GM12873 (cell line): ENCODE measurements around the gene SORCS3.

Experiments
- TF ChIP-seq, protein P1 (sequence below): IDR thresholded peaks from 2 replicates; pipeline ENCODE4 v1.5.1; 2012; ENCODE audit warnings: low read depth, mild to moderate bottlenecking, moderate library complexity, low read length, control low read depth; ENCODE audit not compliant: insufficient read depth; ENCODE audit errors: missing control alignments

SORCS3 gene

DNA sequence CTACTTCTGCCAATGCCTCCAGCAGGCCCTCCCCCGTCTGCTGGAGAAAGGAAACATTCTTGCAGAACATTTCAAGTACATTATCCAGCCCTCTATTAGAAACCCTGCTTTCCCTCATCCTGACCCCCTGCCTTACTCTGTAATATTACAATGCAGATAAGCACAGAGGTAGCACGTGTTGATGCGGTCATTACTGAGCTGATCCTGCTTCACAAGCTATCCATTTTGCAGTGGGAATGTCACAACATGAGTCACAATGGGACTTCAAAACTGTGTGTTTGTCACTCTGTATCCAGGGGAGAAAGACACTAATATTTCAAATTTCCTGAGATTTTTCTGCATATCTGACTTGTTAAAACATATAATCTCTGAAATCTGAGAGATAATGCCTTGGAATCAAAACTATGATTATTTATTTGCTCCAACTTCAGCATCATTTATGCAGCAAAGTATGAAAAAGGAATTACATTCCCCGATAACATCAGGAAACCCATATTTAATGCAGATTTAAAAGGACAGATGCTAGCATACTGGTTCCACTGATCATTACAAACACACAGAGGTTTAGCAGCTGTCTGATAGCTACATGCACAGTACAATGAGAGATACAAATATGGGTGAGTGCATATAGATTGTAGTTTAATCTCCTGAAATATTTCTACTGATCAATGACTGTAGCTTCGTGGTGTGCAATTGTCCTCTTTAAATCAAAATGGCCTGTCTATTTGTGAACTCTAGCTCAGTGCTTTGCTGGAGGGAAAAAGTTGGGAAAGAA, 239.7 kb downstream of the SORCS3 start:
- TF ChIP-seq, protein P1, sequence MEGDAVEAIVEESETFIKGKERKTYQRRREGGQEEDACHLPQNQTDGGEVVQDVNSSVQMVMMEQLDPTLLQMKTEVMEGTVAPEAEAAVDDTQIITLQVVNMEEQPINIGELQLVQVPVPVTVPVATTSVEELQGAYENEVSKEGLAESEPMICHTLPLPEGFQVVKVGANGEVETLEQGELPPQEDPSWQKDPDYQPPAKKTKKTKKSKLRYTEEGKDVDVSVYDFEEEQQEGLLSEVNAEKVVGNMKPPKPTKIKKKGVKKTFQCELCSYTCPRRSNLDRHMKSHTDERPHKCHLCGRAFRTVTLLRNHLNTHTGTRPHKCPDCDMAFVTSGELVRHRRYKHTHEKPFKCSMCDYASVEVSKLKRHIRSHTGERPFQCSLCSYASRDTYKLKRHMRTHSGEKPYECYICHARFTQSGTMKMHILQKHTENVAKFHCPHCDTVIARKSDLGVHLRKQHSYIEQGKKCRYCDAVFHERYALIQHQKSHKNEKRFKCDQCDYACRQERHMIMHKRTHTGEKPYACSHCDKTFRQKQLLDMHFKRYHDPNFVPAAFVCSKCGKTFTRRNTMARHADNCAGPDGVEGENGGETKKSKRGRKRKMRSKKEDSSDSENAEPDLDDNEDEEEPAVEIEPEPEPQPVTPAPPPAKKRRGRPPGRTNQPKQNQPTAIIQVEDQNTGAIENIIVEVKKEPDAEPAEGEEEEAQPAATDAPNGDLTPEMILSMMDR, result no peak

DNA sequence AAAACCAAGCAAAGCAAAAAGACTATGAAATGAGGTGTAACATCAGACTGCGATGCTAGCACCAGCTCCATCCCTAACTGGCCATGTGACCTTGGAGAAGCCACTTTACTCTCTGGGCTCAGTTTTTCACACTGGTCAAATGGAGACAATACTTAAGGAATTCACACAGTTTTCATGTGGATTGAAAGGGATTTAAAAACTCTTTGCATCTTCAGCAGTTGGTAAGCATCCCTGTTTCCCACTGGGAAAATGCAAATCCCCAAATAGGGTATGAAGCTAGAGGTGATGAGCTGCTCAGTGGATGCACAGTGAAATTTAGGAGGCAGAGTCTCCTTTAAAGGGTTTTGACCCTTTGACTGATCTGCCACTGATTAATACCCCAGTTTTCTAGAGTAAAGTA, 240.7 kb downstream of the SORCS3 start:
- TF ChIP-seq, protein P1, result no peak

DNA sequence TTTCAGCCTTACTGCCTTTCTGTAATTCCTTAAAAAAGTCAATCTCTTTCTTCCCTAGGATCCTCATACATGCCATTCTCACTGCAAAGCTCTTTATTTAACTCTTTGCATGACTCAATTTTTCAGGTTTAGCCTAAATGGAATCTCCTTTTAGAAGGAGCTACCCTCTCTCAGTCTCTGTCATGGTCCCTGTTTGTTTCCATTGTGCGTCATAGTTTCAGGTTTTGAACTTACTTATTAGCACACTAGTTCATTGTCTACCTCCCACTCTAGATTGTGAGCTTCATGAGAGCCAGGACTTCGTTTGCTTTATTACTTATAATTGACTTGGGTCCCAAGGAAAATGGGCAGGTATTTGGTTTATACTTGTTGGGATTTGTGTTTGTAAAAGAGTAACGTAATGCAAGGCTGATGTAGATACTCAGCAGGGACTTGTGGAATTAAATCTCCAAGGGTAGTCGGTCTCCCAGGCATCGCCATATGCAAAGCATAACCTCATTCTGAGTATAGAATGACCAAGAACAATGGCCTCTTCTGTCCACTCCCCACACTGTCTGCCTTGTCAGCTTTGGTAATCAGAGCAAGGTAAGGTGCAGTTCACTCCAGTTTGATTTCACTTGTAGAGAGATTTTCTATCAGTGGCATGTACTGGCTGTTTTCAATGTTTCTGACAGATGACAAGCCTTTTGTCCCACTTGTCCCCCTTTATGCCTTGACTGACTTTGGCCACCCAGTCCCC, 252.0 kb downstream of the SORCS3 start:
- TF ChIP-seq, protein P1, result no peak

DNA sequence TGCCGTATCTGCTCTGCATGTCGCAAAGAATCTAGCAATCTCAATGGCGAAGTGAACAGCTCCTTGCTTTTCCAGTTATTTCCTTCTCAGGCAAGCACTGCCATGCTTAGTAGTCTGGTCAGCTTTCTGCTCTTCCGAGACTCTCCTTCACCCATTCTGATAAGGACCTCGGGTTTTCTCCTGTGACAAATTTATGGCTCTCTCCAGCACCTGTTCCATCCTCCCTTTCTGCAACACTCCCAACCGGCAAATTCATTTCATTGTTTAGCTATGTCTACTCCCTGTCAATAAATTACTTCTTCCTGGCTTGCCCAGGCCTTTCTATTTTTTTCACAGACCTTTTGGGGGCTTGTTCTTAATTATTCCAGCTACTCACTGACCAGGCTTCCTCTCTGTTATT, 252.6 kb downstream of the SORCS3 start:
- TF ChIP-seq, protein P1, result no peak

DNA sequence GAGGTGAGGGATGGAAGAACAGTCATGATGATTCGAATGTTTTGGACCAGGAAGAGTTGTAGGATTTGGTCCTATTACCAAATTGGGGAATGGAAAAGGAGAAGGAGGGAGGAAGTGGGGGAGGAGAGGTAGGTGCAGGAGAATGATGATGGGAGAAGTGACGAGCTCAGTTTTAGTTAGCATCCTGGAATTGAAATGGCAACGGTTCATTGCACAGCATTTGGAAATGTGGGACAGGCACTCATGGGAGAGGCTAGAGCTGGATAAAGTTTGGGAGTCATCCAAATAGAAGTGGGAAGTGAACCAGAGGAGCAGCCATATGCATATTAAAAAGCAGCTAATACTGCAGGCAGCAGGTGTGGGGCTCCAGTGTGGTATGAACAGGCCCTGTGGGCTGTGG, 253.6 kb downstream of the SORCS3 start:
- TF ChIP-seq, protein P1, result no peak

DNA sequence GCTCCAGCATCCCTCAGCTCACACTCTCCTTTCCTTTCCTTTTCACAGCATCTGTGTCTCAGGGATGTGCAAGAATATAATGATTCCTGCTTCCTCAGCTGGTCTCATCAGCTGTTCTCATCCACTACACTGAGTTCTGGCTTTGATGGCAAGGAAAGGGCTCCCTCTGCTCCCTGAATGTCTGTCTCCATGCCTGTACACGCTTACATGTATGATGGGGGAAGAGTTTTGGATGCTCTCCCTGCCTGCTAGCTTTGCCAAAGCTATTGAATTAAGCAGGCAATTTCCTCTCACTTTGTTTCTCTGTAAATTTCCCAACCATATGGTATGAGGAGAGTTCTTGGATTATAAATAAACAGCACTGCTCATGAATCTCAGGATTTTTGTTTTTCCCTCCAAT, 254.5 kb downstream of the SORCS3 start:
- TF ChIP-seq, protein P1, result no peak

DNA sequence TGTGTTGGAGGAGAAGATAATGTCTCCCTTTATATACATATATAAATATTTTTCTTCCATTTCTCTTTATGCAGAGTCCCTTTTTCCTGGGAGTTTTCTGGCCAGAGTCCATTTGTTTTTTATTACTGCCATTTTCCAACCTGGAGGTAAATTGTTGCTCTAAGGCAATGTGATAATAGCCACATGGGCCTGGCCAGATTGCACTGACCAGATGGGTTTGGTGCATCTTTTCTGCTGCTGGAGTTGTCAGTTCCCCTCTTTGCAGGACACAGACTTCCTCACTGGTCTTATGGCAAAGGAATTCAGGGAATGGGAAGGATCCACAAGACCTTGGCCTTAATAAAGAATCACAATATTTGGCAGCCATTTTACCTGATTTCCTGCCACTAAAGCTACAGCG, 254.9 kb downstream of the SORCS3 start:
- TF ChIP-seq, protein P1, result no peak
